Dedifferentiated amniotic fluid mesenchymal stem cell (primary cell): ENCODE measurements around the gene OR2F2.

ENCODE experiments used
- DNase-seq: peaks from one replicate; pipeline ENCODE4 v3.0.0-alpha.2; 2016; ENCODE audit errors: extremely low spot score

The OR2F2 gene

GRCh38 chr7:143914938-143915652 is 19.9 kb upstream of the OR2F2 start:
- DNase-seq: no peak

- no peak for DNase-seq
Measured at GRCh38 chr7:143924851-143925250, 10.2 kb upstream of the OR2F2 start.

- no peak for DNase-seq
Measured at GRCh38 chr7:143929224-143929920, 5.7 kb upstream of the OR2F2 start.

- DNase-seq: peak; percentile 44
Measured at GRCh38 chr7:143931739-143932138, 3.3 kb upstream of the OR2F2 start.

- peak; percentile 94 for DNase-seq
Measured at GRCh38 chr7:143936087-143937009, 1.3 kb downstream of the OR2F2 start.

- DNase-seq: no peak
Measured at GRCh38 chr7:143938379-143939243, 3.6 kb downstream of the OR2F2 start.

- no peak for DNase-seq
Measured at GRCh38 chr7:143945423-143945822, 10.4 kb downstream of the OR2F2 start.

- DNase-seq: no peak
Measured at GRCh38 chr7:143947111-143947510, 12.1 kb downstream of the OR2F2 start.

- no peak for DNase-seq
Measured at GRCh38 chr7:143948733-143949132, 13.7 kb downstream of the OR2F2 start.

GRCh38 chr7:143953421-143953820 is 18.4 kb downstream of the OR2F2 start:
- DNase-seq: no peak

GRCh38 chr7:143954135-143954534 is 19.1 kb downstream of the OR2F2 start:
- peak; percentile 33 for DNase-seq

GRCh38 chr7:143954544-143954943 is 19.5 kb downstream of the OR2F2 start, which contains the start of gene OR2F1:
TSS of gene OR2F1 (plus strand) at chr7:143954844. CDS start at chr7:143959971, 5,127 bp downstream.
- no peak for DNase-seq

GRCh38 chr7:143958781-143959180 is 23.7 kb downstream of the OR2F2 start:
- DNase-seq: peak; percentile 42

GRCh38 chr7:143960813-143961610 is 26.0 kb downstream of the OR2F2 start:
- no peak for DNase-seq

- no peak for DNase-seq
Measured at GRCh38 chr7:143965280-143965679, 30.2 kb downstream of the OR2F2 start.

GRCh38 chr7:143967398-143967797 is 32.4 kb downstream of the OR2F2 start:
- DNase-seq: no peak

GRCh38 chr7:143973870-143974416 is 38.9 kb downstream of the OR2F2 start:
- no peak for DNase-seq

- DNase-seq: no peak
Measured at GRCh38 chr7:143974459-143974858, 39.4 kb downstream of the OR2F2 start.

GRCh38 chr7:143975617-143976016 is 40.6 kb downstream of the OR2F2 start:
- DNase-seq: no peak

- DNase-seq: no peak
Measured at GRCh38 chr7:143978585-143978984, 43.6 kb downstream of the OR2F2 start.
